CD8-positive, alpha-beta memory T cell (primary cell): ENCODE data around the gene SHC3. TPM values are rescaled to one million over a fixed set of nuclear protein-coding genes. Genes with fewer than 3 reads are reported as not detected.

Experiments used
- CTCF ChIA-PET: fragments of 350-600 bp; sonication (Branson Sonifier 250); formaldehyde crosslinking; loops from one replicate; lab custom pipeline; 2021; ENCODE audit warnings: antibody characterized with exemption; lab: Charles Lee
- POLR2A ChIA-PET: fragments of 350-600 bp; sonication (Branson Sonifier 250); formaldehyde crosslinking; loops from one replicate; lab custom pipeline; 2021; ENCODE audit warnings: antibody characterized with exemption; lab: Charles Lee
- DNase-seq, 5 donors: peaks; one replicate each; pipeline versions ENCODE4 v3.0.0 to v3.0.0-alpha.2; 2020 to 2022; ENCODE audit warnings: mixed read lengths in 1 of 5
- H3K27ac ChIP-seq: one replicate; pipeline ENCODE4 v1.7.0; 2013; ENCODE audit warnings: low read depth, mild to moderate bottlenecking, low read length, moderate library complexity
- H3K27me3 ChIP-seq: 2 replicates; pipeline ENCODE4 v1.7.0; 2013; ENCODE audit warnings: low read length, mild to moderate bottlenecking; ENCODE audit not compliant: insufficient read depth, poor library complexity, severe bottlenecking
- H3K36me3 ChIP-seq: 2 replicates; pipeline ENCODE4 v1.7.0; 2013; ENCODE audit warnings: mild to moderate bottlenecking, low read length, moderate library complexity; ENCODE audit not compliant: insufficient read depth
- H3K4me1 ChIP-seq: 2 replicates; pipeline ENCODE4 v1.7.0; 2013; ENCODE audit warnings: mild to moderate bottlenecking, low read length, moderate library complexity; ENCODE audit not compliant: insufficient read depth
- H3K4me3 ChIP-seq: 2 replicates; pipeline ENCODE4 v1.7.0; 2013; ENCODE audit warnings: mild to moderate bottlenecking, low read length
- H3K9me3 ChIP-seq: 2 replicates; pipeline ENCODE4 v1.7.0; 2013; ENCODE audit warnings: mild to moderate bottlenecking, low read length
- H3K27ac Mint-ChIP-seq, 8 donors: one replicate each; pipeline ENCODE4 v1.8.0; 2020 to 2021; ENCODE audit warnings: mixed read lengths in 8 of 8, mild to moderate bottlenecking in 6 of 8, inconsistent platforms in 3 of 8, moderate library complexity in 3 of 8
- H3K27me3 Mint-ChIP-seq, 2 donors: one replicate each; pipeline ENCODE4 v1.8.0; 2020 to 2021; ENCODE audit warnings: mixed read lengths in 2 of 2, mild to moderate bottlenecking in 1 of 2, moderate library complexity in 1 of 2
- H3K36me3 Mint-ChIP-seq, 3 donors: one replicate each; pipeline ENCODE4 v1.8.0; 2020 to 2021; ENCODE audit warnings: mixed read lengths in 3 of 3, inconsistent platforms in 1 of 3, mild to moderate bottlenecking in 1 of 3
- H3K4me1 Mint-ChIP-seq, 3 donors: one replicate each; pipeline ENCODE4 v1.8.0; 2020 to 2021; ENCODE audit warnings: mixed read lengths in 3 of 3, inconsistent platforms in 1 of 3, mild to moderate bottlenecking in 1 of 3
- H3K4me3 Mint-ChIP-seq, 7 donors: one replicate each; pipeline ENCODE4 v1.8.0; 2020 to 2021; ENCODE audit warnings: mixed read lengths in 7 of 7, mild to moderate bottlenecking in 6 of 7, moderate library complexity in 4 of 7, inconsistent platforms in 2 of 7
- H3K9me3 Mint-ChIP-seq, 5 donors: one replicate each; pipeline ENCODE4 v1.8.0; 2020 to 2022; ENCODE audit warnings: mixed read lengths in 5 of 5, mild to moderate bottlenecking in 3 of 5, moderate library complexity in 2 of 5, inconsistent platforms in 1 of 5
- polyA plus RNA-seq: library from polyadenylated mRNA; unstranded; fragments of 300-500 nt; fragmentation: Illumina TruSeq; gene quantifications from one replicate; pipeline ENCODE4 v1.2.3, GENCODE V29; 2021
- total RNA-seq, 2 experiments: library from RNA; stranded (reverse); gene quantifications; one replicate each; pipeline ENCODE4 v1.2.3, GENCODE V29; 2021

The SHC3 gene
- total and polyA plus RNA-seq, 3 experiments from 2014 or later, result not detected

DNA sequence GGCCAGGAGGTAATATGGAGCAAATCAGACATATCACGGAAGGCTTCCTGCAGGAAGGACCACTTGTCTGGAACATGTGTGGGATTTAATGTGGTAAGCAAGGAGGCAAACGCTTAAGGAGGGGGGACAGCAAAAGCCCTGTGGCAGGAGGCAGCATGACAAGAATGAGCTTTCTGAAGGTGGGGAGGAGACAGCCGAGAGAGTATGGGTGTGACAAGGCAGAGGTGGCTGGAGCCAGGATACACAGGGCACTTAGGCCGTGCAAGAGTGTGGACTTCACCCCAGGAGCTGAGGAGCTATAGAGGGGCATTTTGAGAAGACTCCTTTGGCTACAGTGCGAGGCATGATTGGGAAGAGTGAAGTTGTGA, 201.7 kb downstream of the SHC3 start:
- Mint-ChIP-seq H3K9me3 (no peaks in the 10 kb centered on the region), H3K27me3 (peaks cover 3 to 9% of the 10 kb centered on the region in 2 donors), H3K4me3 (no peak overlapping the region), H3K27ac (no peak overlapping the region), H3K36me3 (no peaks in the 10 kb centered on the region), H3K4me1 (no peaks in the 10 kb centered on the region)
- ChIA-PET CTCF (no interaction called here), POLR2A (no interaction called here)
- no peaks in the 10 kb centered on the region for H3K4me1 ChIP-seq
- no peak overlapping the region for H3K27ac ChIP-seq
- no peaks in the 10 kb centered on the region for H3K27me3 ChIP-seq
- H3K9me3 ChIP-seq, result no peaks in the 10 kb centered on the region
- H3K4me3 ChIP-seq, result no peak overlapping the region
- no peak for DNase-seq
- H3K36me3 ChIP-seq, result no peaks in the 10 kb centered on the region

DNA sequence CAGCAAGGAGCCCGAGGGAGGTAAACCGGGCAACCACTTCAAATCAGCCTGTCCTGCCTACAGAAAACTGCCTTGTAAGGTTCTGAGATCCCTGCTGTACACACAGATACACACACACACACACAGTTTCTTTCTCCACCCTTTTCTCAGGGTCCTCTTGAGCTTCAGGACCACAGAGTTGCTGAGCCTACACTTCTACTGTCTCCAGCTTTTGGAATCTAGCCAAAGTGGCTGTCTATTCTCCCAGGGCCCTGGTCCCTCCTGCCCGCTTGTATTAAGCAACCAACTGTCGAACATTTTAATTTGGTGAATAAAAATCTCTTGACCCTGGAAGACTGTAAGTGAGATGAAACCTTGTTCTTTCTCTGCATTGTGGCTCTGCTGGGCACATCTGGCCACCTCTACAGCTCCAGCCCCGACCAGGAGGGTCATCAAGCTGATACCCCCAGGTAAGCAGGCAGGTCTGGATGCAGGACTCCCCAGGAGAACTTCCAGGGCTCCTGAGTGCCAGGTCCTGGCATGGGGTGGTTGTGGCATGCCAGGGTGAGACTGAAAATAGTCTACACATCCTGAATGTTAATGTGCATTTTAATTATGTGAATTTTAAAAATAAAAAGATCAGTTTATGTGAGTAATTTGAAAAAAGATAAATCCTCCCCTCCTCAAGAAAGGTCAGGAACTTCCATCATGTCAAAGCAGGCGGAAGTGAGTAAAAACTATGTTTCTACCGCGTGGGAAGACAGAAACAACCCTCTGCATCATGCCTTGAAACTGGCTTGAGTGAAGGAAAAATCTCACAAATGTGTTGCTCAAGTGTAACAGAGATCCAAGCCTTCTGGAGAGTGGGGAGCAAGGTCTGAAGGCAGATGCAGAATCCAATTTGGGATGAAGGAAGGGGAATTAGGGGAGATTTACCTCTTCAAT, 202.4 kb downstream of the SHC3 start:
- no peak for DNase-seq
- Histone ChIP-seq H3K4me3 (no peak overlapping the region), H3K9me3 (no peaks in the 10 kb centered on the region), H3K36me3 (no peaks in the 10 kb centered on the region), H3K4me1 (no peaks in the 10 kb centered on the region), H3K27ac (no peak overlapping the region), H3K27me3 (no peaks in the 10 kb centered on the region)
- POLR2A ChIA-PET, result no interaction called here
- H3K27me3 Mint-ChIP-seq, result peaks cover 3 to 9% of the 10 kb centered on the region in 2 donors
- no peaks in the 10 kb centered on the region for H3K36me3 Mint-ChIP-seq
- CTCF ChIA-PET, result no interaction called here
- H3K4me3 Mint-ChIP-seq, result no peak overlapping the region
- H3K27ac Mint-ChIP-seq, result no peak overlapping the region
- no peaks in the 10 kb centered on the region for H3K9me3 Mint-ChIP-seq
- no peaks in the 10 kb centered on the region for H3K4me1 Mint-ChIP-seq

DNA sequence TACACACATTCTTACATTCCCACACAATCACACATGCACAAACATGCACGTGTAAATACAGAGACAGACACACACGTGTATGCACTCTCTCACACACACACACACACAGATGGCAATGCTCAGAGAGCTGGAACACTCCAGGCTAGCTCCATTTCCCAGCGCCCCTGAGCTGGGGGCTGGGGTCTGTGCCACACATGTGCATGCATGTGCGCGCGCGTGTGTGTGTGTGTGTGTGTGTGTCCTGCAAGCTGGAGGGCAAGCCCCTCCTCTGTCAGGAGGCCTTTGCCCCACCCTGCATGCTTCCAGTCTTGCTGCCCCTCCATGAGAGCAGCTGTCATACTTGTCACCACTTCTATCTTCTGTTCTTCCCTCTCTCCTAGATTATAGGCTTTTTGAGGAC, 204.0 kb downstream of the SHC3 start:
- H3K36me3 Mint-ChIP-seq, result no peaks in the 10 kb centered on the region

DNA sequence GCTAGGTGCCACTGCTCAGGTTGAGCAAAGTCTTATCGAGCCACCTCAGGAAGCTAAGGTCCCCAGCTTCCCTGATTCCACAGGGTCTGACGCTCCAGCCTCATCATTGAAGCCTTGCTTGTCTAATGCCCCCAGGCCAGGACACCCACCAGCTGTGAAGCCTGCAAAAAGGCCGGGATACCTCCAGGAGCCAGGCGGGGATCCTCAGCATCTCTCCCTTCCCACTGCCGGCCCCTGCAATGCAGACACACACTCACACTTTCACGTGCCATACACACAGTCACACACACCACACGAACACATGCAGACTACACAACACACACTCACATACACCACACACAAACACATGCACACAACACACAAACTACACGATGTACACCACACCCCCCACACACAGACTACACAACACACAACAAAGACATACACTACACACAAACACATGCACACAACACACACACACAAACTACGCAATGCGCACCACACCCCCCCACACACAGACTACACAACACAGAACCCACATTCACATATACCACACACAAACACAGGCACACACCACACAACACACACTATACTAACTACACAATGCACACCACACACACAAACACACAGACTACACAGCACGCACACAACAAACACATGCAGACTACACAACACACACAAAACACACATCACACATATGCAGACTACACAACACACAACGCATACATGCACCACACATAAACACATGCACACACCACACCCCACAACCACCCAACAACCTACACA, 205.2 kb downstream of the SHC3 start:
- Mint-ChIP-seq H3K4me3 (no peak overlapping the region), H3K27ac (no peak overlapping the region), H3K4me1 (no peaks in the 10 kb centered on the region), H3K9me3 (no peaks in the 10 kb centered on the region), H3K36me3 (no peaks in the 10 kb centered on the region), H3K27me3 (peaks cover 3 to 14% of the 10 kb centered on the region in 2 donors)
- DNase-seq, result no peak
- Histone ChIP-seq H3K4me3 (no peak overlapping the region), H3K36me3 (no peaks in the 10 kb centered on the region), H3K27me3 (no peaks in the 10 kb centered on the region), H3K27ac (no peak overlapping the region), H3K9me3 (no peaks in the 10 kb centered on the region), H3K4me1 (no peaks in the 10 kb centered on the region)
- ChIA-PET CTCF (no interaction called here), POLR2A (no interaction called here)

More for the DNA sequence above, 204.0 kb downstream of the SHC3 start:
- Histone ChIP-seq H3K4me1 (no peaks in the 10 kb centered on the region), H3K27ac (no peak overlapping the region), H3K4me3 (no peak overlapping the region), H3K36me3 (no peaks in the 10 kb centered on the region), H3K9me3 (no peaks in the 10 kb centered on the region), H3K27me3 (no peaks in the 10 kb centered on the region)
- CTCF ChIA-PET, result no interaction called here
- DNase-seq, result no peak
- Mint-ChIP-seq H3K4me3 (no peak overlapping the region), H3K27ac (no peak overlapping the region), H3K4me1 (no peaks in the 10 kb centered on the region), H3K27me3 (peaks cover 3 to 9% of the 10 kb centered on the region in 2 donors), H3K9me3 (no peaks in the 10 kb centered on the region)
- POLR2A ChIA-PET, result no interaction called here

DNA sequence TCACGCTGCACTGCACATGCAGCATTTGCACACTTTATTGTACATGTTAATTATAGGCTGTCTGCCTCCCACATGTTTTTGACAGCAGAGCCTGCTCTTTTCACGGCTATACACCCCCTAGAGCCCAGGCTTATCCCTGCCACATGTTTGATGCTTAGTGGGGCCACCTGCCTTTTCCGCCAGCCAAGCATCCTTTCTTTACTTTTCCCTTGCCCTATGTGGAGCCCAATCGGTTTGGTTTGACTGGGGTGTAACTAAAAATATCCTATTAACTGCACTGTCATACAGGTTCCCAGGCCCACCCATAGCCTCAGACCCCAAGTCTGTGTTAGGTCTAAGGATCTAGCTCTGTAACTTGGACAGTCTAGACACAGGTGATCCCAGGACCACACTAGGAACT, 206.2 kb downstream of the SHC3 start:
- Mint-ChIP-seq H3K4me3 (no peak overlapping the region), H3K4me1 (no peaks in the 10 kb centered on the region), H3K9me3 (no peaks in the 10 kb centered on the region), H3K36me3 (no peaks in the 10 kb centered on the region), H3K27me3 (peaks cover 3 to 11% of the 10 kb centered on the region in 2 donors), H3K27ac (no peak overlapping the region)
- ChIA-PET POLR2A (no interaction called here), CTCF (no interaction called here)
- Histone ChIP-seq H3K4me3 (no peak overlapping the region), H3K27me3 (no peaks in the 10 kb centered on the region), H3K36me3 (no peaks in the 10 kb centered on the region), H3K4me1 (no peaks in the 10 kb centered on the region), H3K27ac (no peak overlapping the region), H3K9me3 (no peaks in the 10 kb centered on the region)
- DNase-seq, result no peak

DNA sequence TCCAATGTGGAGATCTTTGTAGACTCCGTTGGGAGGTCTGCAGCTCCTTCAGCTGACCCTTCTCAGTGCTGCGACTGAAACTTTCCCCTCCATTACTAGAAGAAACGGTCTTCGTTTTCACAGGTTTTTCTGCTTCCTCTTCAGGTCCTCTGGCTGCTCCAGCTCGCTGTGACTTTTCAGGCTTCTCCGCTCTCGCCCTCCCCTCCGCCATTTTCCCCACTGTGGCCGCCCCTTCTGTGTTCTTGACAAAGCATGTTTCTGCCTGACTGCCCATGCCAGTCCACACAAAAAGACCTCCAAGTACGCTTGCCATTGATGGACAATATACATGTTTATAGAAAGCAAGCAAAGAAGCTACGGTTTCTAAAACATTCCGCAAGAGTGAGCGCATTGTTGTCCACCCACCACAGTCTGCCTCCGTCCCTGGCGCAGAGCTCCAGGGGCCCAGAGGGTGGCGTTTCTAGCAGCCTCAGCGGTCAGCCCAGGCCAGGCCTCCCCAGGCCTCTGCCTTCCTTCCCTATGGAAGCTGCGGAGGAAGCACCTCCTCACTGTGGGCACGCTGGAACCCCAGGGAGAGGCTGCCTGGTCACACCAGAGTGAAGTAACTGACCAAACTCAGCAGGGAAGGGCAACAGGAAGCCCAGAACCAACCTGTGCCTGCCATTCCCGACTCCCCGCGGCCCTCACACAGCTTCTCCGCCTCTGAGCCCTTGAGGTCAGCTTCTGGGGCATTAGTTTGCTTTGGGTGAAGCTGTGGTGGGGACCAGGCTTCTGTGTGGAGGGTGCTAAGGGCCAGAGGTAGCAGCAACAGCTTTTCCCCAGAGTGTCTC, 207.3 kb downstream of the SHC3 start:
- H3K36me3 ChIP-seq, result no peaks in the 10 kb centered on the region
- ChIA-PET CTCF (no interaction called here), POLR2A (no interaction called here)
- H3K27ac ChIP-seq, result no peak overlapping the region
- no peaks in the 10 kb centered on the region for H3K4me1 Mint-ChIP-seq
- no peaks in the 10 kb centered on the region for H3K9me3 ChIP-seq
- H3K4me3 Mint-ChIP-seq, result no peak overlapping the region
- no peak overlapping the region for H3K4me3 ChIP-seq
- H3K27me3 ChIP-seq, result no peaks in the 10 kb centered on the region
- no peak for DNase-seq
- H3K27ac Mint-ChIP-seq, result peak overlapping the region in 1 of 8 donors; percentile 33
- no peaks in the 10 kb centered on the region for H3K9me3 Mint-ChIP-seq
- H3K27me3 Mint-ChIP-seq, result peaks cover 0 to 4% of the 10 kb centered on the region in 2 donors
- no peaks in the 10 kb centered on the region for H3K36me3 Mint-ChIP-seq
- no peaks in the 10 kb centered on the region for H3K4me1 ChIP-seq

DNA sequence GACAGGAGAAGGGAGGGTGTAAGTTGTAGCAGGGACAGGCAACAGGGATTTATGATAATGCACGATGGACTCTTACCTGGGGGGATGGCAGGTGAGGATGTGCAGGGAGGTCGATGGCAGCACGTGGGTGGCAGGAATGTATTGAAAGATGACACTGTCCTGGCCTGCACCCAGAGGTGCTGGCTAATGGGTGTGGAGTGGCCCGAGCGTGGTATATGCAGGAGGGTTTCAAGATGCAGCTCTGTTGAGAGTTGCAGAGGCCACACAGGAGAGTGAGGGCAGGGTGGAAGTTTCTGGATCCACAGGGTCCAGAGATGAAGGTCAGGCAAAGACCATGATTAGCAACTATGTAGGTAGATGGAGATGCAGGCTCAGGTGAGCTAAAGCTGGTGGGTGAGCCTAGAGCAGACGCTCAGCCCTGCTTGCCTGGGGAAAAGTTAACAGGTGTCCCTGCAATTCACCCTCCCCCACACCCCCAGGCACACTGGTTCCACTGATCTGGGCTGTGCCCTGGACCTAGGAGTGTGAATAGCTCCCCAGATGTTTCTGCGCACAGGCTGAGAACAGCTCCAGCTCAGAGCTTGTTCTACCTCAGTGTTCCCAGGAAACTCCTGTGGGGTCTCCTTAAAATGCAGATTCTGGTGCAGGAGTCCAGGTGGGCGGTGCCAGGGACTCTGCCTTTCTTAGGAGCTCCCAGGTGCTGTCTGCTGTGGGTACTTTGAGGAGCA, 208.8 kb downstream of the SHC3 start:
- no peak overlapping the region for H3K27ac Mint-ChIP-seq
- no peaks in the 10 kb centered on the region for H3K4me1 Mint-ChIP-seq
- no peak overlapping the region for H3K4me3 Mint-ChIP-seq
- no peak overlapping the region for H3K27ac ChIP-seq
- H3K4me1 ChIP-seq, result no peaks in the 10 kb centered on the region
- no peak for DNase-seq
- H3K27me3 ChIP-seq, result no peaks in the 10 kb centered on the region
- H3K9me3 Mint-ChIP-seq, result no peaks in the 10 kb centered on the region
- no peaks in the 10 kb centered on the region for H3K9me3 ChIP-seq
- ChIA-PET CTCF (no interaction called here), POLR2A (no interaction called here)
- peaks cover 0 to 4% of the 10 kb centered on the region in 2 donors for H3K27me3 Mint-ChIP-seq
- no peaks in the 10 kb centered on the region for H3K36me3 Mint-ChIP-seq
- H3K36me3 ChIP-seq, result no peaks in the 10 kb centered on the region
- H3K4me3 ChIP-seq, result no peak overlapping the region
